ENCODE measurements around the gene SLC7A1.

Gene SLC7A1

DNA sequence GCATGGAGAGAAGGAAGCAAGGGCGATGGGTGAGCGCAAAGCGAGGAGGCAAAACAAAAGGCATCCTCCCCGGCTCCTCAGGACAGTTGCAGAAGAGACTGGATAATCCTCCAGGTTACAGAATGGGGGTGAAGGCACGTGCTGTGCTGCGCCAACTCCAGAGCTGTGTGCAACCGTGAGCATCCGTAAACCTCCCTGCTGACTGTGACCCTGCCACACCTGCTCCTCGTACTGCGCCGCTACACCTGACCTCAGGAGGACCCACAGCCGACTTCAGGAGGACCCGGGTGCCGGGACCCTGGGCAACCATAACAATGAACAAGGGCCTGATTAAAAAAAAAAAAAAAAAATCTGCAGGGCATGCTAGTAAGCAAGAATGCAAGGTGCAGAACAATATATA is 68.7 kb downstream of the SLC7A1 start:
- DNase-seq: no peak

DNA sequence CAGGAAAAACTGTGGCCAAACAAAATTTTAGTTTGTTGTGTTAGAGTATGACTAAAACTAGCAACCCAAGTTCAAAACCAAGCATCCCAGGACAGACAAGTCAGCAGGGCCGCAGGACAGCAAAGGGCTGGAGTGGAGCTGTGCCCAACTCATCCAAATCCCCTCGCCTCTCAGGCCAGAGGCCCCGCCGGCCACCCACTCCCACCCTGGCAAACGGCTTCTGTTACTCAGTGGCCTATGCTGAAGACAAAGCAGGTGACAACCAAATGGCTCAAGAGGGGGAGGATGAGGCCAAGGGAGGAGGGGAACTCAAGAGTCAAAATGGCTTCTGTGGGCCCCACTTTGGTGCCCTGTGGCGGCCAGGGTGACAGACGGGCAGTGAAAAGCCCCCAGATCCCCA is 69.7 kb downstream of the SLC7A1 start:
- DNase-seq: no peak

DNA sequence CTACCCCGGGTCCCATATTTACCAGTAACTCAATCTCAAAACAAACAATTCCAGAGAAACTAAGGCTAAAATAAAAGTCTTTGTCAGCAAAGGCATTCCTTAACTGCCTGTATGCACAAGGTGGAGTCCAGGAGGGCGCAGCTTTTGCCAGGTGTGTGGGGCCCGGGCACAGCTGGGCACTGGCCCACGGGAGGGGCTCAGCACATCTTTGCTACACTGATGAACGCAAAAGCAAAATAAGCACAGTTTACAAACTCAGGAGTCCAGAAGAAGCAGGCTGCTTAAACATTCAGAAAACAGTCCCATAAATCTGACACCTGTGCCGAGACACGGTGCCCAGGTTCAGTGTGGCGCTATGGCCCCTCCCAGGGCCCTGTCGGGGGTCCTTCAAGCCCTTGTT is 70.8 kb downstream of the SLC7A1 start:
- no peak for DNase-seq

DNA sequence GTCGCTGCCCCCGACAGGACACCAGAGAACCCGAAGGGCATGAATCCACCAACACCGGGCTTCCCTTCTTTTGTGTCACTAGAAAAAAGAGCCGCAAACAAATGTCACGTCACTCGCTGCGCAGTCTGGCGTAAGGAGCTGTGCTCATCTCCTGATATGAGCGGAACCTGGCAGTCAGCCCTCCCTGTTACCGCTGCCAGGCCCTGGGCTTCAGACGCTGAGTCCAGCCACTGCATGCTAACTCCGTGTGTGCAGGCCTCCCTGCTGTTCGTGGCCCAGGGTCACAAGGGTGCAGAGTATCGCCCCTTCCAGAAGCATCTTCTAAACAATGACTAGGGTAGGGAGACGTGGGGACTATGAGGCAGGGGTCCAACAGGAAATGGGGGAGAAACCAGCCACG is 71.3 kb downstream of the SLC7A1 start:
- no peak for DNase-seq

DNA sequence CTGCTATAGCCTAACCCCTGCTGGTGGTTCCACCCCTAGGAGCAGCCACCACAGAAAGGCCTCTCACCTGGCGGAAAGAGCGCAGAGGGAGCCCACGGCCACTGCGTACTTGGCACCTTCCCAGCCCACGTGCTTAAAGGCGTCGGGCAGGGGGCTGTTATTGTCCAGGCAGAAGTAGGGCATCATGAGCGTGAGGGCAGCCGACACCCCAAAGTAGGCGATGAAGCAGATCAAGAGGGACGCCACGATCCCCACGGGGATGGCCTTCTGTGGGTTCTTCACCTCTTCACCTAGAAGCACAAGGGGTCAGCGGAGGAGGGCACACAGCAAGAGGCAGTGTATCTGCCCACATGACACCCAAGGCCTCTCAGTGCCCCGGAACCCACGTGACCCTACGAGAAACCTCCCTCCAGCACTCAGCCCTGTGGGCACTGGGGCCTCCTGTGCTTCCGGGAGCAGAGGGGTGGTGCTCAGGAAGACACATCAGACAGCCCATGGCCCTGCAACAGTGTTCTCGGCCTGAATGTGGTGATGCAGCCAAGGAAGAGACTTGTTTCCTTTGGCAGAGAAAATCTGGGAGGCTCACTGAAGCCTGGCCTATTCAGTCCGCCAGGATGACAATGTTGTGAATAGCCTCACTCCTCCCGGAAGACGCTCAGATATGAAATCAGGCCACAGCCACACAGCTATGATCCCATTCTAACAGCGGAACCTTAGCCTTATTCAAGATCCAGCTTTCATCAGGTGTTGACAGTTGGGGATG is 72.1 kb downstream of the SLC7A1 start:
- DNase-seq: no peak

DNA sequence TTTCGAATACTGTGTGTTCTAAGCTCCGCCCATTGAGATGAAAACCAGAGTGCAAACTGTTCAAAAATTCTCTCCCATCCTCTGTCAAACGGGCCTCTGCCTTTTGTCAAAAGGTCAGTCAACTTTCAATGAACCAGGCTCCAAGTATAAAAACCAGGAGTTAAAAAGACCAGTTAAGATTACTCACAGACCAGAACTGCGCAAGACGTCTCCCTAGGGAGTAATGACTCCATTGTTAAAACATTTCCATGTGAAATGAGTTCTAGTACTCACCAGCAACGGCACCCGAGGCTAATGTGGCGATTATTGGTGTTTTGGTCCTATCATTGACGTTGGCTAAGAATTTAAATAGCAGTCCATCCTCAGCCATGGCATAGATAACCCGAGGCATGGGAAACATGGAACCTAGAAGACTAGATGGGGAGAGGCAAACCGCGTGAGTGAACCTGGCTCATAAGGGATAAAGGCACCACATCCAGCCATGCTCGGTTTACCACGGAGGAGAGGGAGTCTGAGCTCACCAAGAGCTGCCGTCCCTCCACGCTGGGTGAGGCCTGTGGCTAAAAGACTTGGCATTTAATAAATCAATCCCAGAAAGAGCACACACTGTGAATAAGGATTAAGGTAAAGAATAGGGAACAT is 73.3 kb downstream of the SLC7A1 start:
- no peak for DNase-seq

DNA sequence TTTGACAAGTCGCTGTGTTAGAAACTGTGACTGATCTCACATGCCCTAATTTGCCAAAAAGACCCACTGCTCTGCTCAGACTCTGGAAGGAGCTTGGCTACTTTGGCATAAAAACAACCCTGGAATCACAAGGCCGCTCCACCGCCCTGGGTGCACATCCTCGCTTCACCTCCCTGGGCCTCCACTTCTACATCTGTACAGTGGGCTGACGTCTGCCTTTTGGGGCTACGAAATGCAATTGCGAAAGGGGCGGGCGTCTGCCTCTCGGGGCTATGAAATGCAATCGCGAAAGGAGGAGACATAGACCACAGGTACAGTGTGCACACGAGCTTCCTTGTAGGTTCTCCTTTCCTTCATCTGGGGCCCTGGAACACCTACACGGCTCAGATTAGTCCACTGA is 74.2 kb downstream of the SLC7A1 start:
- DNase-seq: no peak

DNA sequence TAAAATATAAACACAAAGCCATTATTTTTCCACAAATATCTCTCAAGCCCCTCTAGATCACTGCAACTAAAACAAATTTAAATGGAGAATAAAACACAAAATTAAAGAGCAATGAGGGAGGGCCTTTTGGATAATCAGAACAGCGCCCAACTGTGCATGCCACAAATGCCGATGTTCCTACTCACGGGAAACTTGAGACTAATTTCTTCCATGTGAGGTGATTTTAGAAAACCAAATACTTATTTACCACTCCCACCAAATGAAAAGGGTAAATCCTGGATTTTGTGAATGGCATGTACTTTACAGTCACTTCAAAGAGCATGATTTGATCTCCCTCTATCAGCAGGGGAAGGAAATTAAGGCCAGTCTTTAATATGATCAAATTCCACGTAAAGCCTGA is 74.8 kb downstream of the SLC7A1 start:
- DNase-seq: no peak

DNA sequence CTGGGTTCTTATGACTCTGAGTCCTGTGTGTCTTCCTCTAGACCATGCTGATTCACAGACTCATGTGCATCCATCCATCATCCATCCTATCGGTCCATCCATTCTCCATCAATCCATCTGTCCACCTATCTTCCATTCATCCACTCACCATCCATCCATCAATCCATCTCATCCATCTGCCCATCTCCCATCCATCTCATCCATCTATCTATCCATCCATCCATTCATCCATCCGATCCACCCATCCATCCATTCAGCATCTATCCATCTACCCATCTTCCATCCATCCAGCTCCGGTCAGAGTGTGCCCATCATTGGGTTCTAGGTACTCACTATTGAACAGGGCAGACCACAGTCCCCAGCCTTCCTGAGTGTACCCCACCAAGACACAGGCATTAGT is 75.6 kb downstream of the SLC7A1 start:
- DNase-seq: no peak

DNA sequence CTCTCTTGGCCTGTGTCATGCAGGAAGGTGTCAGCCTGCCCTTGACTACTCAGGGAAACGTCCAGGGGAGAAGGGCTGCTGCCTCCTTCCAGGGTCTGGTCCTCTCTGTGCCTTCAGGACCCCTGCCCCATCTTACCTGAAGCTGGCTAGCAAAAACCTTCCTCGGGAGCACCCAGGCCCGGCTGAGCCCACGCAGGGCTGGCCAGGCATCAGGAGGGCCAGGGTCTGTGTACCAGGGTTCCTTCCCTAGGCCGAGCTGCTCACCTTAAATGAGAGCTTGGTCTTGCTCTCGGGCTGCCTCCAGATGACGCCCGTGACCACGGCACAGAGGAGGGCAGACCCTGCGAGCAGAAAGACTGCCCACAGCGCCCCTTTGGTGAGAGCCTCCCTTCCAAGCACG is 78.6 kb downstream of the SLC7A1 start:
- no peak for DNase-seq

DNA sequence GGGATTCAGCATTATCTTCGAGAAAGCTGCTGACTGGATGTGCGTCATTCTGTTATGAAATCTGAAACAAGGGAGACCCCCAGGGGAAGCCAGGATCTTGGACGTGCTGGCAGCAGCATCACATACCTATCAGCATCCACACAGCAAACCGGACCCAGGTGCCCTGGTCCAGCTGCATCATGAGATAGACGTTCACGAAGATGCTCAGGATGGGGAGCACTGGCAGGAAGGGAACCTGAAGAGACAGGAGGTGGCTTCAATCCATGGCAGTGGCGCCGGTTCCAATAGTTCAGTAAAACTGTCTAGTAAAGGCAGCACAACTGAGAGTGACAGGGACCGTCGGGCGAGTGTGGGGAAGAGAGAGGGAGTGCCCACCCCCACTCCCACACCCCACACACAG is 79.5 kb downstream of the SLC7A1 start:
- DNase-seq: no peak

DNA sequence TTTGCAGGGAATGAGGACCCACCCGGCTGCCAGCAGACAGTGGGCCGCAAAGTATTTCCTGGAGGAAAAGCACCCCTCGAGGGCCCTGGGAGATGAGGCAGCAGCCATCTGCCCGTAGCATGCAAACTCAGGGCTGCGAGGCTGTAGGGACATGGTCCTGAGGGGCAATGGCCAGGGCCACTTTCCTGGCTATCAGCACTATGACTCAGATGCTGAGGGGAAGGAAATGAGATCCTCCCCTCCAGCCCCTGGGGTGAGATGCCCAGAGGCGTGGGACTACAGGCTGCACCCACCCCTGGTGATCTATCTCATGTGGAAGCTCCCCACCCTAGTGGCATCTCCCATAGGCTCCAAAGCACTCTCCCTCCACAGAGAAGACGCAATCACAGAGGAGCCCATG is 80.1 kb downstream of the SLC7A1 start:
- DNase-seq: no peak

DNA sequence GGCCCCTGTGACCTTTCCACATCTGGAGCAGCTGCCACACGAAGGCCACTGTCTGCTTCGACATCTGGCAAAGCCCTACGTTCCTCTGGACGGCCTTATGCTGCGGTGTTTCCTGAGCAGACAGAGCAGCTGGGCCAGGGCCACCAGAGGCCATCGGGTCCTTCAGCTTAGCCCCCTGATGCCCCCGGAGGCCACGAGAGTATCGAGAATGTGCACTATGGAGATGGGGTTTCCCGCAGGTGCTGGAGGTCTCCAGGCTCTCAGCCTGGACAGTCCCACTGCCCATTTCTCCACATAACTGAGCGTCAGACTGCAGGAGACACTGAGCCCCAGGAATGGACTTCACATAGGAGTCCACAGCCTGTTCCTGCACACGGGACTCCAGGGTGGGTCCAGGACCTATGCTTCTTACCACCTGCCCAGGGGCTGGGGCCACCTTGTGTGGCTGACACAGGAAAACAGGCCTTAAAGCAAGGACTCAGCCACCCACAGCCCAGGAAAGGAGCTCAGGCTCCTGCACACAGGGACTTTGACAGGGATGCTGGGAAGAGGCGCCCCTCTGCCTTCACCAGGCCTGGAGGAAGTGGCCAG is 80.7 kb downstream of the SLC7A1 start:
- no peak for DNase-seq

DNA sequence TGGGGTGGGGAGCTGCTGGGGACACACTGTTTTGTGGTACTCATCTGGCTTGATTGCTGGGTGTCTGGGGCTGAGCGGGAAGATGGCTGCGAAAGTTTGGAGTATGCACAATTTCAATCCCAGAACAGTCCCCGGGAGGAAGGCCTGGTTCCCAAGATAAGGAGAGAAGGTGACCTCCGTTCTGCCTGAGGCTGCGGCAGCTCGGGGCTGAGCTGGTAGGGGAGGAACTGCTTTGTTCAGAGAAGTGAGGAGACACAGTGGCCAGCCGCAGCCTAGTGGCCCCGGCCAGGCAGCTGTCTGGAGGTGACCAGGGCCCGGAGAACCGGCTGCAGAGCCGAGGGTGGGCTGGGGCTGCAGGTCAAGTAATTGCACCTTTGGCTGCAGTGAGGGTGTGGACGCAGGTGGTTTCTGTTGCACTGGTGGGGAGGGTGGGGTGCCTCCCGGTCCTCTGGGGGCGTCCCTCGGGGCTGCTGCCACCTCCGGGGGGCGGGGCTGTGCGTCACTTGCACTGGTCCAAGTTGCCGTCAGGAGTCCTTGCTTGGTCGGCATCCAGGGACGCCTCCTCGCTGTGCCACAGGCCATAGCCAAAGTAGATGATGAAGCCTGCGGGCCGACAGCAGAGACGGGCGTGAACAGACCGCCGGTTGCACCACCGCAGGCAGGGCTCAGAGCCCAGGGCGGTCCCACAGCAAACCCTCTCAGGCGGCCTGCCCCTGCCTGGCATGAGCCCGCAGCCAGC is 81.3 kb downstream of the SLC7A1 start:
- DNase-seq: no peak

DNA sequence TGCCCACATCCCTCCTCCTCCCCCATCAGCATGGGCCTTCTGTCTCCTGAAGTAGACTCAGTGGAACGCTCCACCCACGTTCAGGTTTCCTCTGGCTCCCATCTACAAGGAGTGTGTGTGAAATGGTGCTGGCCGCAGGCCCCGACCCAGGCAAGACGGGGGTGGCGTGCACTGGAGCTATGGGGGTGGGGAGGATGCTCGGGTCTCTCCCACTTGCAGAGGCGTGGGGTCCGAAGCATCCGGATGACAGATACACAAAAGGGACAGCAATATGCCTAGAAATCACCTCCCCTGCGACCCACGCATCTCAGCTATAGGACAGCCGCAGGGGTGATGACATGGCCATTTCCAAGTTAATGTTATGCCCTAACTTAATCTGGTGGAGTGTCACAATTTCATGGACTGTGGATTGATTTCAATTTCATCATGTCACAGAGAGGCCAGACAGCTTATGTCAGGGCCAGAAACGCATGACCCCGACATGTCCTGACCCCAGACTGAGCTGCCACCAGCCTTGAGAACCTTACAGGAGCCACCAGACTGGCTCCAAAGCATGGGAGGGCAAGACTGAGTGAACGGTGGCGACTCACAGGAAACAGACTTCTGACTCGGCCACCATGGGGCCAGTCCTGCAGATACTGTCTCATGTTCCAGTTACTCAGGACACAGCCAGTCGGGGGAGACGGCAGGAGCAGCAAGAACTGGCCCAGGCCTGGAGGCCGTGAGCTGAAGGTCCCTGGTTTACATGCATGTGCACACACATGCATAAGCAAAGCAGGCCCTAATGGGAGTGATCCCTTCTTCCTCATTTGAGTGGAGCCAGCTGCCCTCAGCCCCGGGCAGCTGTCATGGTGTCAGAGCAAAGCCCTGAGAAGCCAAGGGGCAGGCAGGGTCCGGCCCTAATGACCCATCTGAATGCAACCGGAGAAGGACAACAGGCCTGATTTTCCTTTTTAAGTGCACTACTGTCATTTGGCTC is 82.2 kb downstream of the SLC7A1 start:
- no peak for DNase-seq

DNA sequence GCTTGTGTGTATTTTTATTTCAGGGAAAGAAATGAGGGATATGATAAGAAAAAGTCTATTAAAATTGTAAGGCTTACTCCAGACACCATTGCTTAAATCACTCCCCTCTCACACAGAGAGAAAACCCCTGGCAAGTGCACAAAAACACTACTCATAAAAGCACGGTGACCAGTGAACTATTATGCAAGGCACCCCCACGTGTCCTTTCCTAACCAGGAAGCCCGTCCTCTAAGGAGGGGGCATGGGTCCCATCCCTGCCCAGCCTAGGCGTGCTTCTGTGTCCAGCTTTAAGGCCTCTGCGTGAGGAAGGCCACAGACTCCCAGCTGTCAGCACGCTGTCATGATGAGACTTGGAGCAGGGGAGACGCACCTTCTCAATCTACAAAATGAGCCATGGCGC is 83.5 kb downstream of the SLC7A1 start:
- no peak for DNase-seq

DNA sequence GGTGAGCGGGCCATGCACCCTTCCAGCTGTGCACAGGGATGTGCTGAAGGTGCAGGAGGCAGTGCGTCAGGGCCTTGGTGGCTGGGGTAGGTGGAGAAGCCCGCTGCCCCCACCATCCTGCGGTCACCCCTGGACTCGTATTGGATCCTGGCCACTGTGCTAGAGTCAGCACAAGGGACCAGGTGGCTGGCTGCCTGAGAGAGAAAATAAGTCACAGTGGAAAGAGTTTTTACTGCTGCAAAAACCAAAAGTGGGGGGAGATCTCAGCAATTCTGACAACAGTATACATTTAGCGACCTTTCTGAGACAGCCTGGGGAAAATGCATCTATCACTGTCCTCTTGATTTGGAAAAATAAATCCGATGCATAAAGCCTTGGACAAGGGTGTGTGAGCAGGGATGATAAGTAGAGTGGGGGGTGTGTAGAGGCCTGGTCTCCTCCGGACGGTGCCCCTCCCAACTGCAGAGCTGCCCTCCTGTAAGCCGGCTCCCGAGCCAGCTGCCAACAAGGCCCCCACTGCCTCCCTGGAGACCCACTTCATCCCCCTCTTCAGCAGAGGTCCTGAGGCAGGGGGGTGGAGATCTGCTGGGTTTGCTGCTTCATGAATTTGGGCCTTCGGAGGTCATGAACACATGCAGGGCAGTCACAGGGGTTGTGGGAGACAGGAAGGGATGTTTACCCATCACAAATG is 84.2 kb downstream of the SLC7A1 start:
- DNase-seq: no peak

DNA sequence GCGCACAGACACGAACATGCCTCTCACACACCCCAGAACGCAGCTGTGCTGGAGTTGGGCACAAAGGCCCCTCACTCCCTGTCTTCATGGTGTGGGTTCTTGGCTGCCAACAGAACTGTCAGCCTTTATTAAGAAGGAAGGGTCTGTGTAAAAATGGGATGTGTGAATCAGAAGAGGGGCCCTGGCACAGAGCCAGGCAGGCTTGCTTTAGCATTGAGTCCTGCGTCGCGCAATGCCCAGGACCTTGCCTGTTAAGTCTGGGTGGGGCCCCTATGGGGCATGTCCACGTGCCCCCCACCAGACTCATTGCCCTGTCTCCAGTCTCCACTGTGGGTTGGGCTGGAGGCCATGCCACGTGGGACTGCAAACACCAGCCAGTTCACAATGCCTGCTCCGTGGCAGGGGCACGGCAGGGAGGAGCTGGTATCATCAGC is 84.8 kb downstream of the SLC7A1 start:
- no peak for DNase-seq

DNA sequence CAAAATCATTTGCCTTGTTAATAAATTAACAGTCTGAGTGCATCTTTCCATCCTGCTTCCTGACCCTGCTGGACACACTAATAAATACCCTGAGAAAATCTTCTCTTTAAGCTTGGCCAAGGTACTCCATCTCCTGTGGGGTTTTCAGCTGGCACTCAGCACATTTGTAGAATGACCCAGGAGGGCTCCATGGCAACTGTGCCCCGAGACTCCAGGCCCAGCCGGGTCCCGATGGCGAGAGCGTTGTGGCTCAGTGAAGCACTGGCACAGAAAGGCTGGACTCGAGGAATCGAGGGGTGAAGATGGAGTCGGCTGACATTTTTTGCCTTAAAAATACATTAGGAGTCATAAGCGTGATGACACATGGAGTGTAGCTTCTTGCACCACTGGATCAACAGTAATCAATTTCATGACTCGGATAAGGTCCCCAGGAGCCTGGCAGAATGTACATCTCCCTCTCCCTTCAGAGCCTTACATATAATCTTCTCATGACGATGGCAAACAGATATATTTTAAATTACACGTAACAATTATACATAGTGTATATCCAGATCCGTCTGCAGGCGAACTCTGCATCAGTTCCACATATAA is 85.4 kb downstream of the SLC7A1 start:
- no peak for DNase-seq

DNA sequence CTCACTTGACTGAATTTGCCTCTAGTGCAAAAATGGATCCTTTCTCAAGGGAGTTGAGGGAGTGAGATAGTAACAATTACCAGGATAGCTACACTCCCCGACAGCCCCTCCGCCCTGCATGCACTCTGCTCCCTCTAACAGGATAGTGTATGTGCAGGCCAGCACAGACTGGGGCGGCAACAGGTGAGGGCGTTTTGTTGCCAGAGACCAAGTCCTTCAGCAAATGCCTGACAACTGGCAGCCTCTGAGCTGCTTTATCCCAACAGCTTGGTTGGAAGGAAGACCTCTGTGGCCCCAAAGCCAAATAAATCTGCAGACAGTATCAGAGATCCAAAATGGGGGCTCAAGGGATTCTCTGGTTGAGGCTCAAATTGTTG is 86.6 kb downstream of the SLC7A1 start:
- DNase-seq: no peak

DNA sequence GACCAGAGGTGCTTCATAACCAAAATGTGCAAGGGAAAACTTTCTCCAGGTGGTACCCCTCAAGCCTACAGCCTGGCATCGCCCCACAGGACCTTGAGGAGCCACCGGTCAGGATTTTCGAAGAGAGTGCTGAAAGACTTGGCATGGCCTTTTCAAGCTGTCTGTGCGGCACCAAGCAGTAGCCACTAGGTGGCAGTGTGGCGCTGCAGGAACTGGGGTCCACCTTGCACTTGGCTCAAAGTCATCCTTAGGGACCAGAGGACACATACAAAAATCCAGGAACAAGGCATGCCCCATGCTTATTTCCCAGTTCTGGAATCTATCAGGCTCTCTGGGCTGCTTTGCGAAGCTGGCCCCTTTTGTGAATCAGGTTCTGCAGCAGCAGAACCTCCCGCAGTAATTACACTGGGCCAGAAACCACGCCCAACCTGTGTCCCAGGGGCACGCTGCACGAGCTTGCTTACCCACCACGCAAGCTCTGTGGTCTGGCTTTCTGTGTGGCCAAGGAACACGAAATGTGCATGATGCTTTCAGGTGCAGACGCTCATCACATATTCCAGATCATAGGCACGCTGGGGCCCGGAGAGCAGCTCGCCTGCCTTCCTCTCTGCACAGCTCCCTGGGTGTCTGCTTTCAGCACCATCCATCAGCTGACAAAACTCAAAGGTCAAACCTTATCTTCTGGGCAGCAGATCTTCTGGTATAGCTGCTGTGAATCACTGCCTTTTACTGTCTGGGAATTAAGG is 87.2 kb downstream of the SLC7A1 start:
- DNase-seq: peak; percentile 69 to 77
